ENCODE data around the gene DNPH1.

The DNPH1 gene

GRCh38 chr6:43243664-43244321, 14.5 kb upstream of the DNPH1 start:
- FAIRE-seq, result no peak

GRCh38 chr6:43242908-43243663, 13.8 kb upstream of the DNPH1 start, which contains the start of gene TTBK1:
Gene TTBK1, plus strand, starts transcription at chr6:43243481. Its CDS starts 3,180 bp downstream, at chr6:43246661.
- FAIRE-seq, result no peak

GRCh38 chr6:43241446-43241845, 12.2 kb upstream of the DNPH1 start:
- no peak for FAIRE-seq

DNA sequence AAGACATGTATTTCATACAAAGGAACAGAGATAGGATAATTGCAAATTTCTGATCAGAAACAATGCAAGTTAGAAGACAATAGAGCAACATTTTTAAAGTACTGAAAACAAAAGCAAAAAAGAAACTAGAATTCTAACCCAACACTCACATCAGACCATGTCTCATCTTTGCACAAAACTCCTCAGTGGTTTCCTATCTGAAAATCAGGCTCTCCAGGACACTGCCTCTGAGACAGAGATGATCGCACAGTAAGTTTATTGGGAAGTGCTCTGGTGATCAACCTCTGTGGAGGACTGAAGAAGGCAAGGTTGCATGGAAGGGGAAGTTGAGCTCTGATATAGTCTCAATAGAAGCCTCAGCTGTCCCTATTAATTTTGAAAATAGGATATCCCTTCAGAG, 11.7 kb upstream of the DNPH1 start:
- no peak for FAIRE-seq

DNA sequence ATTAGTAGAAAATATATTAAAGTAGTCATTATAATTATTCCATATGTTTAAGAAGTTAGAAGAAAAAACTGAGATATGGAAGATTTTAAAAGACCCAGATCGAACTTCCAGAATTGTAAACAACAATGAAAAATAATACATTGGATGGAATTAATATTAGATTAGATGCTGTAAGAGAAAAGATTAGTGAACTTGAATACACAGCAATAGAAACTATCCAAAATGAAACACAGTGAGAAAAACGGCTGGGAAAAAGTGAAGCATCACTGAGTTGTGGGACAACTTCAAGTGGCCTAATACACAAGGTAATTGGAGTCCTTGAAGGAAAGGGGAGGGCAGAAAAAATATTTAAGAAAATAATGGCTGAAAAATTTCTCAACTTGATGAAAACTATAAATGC, 9.8 kb upstream of the DNPH1 start:
- FAIRE-seq, result no peak

- no peak for FAIRE-seq
These were observed 6.6 kb upstream of the DNPH1 start for GRCh38 chr6:43235841-43236240.

GRCh38 chr6:43231735-43232450, 2.6 kb upstream of the DNPH1 start:
- FAIRE-seq, result no peak

GRCh38 chr6:43231053-43231452, 1.8 kb upstream of the DNPH1 start:
- FAIRE-seq, result no peak

- no peak for FAIRE-seq
These were observed 731 bp upstream of the DNPH1 start for GRCh38 chr6:43229803-43230620.

DNA sequence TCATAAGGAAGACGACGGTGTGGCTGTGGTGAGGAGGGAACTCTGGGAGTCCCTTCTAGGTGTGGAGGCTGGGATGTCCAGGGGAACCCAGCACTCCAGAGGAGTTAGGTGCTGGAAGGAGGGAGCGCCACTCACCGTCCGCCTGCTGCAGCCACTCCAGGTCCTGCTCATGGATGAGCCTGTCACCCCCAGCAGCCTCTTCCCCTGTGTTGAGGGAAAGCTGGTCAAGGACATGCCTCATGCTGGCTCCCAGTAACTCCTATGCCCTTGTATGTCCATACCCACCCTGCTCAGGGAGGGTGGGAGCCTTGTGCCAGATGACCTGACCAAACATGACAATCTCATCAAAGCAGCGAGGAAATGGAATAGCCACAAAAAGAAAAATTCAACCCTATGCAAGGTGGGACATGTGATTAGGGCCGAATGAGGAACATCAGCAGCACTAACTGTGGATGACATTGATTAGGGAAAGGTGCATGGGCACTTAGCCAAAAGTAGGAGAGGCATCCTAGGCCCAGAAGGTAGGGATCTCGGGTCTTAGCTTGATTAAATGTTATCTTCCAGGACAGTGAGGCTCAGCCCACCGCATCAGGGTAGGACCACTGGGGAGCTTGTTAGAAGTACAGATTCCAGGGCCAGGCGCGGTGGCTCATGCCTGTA, 3.0 kb downstream of the DNPH1 start:
- FAIRE-seq, result no peak

DNA sequence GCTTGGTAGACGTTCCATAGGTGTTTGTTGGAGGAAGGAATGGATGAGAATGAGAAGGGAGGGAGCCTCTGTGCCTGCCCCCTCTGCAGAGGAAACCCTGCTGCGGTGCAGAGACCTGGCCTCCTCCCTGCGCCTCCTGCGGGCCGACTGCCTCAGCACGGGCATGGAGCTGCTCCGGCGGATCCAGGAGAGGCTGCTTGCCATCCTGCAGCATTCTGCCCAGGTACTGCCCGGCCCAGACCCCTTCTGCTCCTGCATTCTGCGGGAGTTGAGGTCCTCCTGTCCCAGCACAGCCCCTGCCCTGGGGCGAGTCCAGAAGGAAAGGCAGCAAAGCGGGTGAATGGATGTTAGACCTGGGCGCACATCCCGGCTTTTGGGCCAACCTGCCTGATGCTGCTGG, 6.1 kb downstream of the DNPH1 start:
- FAIRE-seq, result no peak

- FAIRE-seq, result no peak
These were observed 6.7 kb downstream of the DNPH1 start for GRCh38 chr6:43222418-43223059.

GRCh38 chr6:43221046-43221972, 8.0 kb downstream of the DNPH1 start:
- FAIRE-seq, result no peak

DNA sequence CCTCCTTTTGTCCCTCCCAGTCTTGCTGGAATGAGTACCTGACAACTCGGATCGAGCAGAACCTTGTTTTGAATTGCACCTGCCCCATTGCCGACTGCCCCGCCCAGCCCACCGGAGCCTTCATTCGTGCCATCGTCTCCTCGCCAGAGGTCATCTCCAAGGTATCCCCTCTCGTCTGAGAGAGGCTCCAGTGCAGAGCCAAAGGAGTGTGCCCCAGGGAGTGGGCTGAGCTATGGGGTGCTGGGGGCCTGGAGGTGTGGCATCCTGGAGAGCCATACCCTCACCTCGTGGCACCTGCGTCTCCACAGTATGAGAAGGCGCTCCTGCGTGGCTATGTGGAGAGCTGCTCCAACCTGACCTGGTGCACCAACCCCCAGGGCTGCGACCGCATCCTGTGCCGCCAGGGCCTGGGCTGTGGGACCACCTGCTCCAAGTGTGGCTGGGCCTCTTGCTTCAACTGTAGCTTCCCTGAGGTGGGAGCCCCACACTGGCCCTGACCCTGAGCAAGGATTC, 8.8 kb downstream of the DNPH1 start:
- no peak for FAIRE-seq

GRCh38 chr6:43219814-43220213, 9.5 kb downstream of the DNPH1 start:
- no peak for FAIRE-seq

GRCh38 chr6:43219119-43219518, 10.2 kb downstream of the DNPH1 start:
- FAIRE-seq, result no peak

DNA sequence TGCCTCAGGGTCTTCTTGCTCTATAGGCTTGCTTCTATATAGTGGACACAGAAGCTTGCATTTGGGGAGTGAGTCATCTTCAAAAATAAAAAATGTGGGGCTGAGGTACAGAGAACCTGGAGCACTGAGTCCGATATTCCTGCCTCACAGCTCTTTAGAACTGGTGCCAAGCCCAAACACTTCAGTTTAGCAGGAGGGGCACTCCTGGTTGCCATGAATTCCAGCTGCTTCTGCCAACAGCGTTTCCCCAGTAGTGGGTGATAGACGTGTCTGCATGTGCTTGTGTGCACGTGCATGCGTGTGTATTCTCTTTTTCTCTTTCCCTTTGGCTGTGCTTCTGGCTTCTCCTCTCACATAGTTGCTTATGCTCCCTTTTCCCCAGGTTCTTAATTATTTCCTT, 11.9 kb downstream of the DNPH1 start:
- FAIRE-seq, result no peak

GRCh38 chr6:43216200-43216599, 13.1 kb downstream of the DNPH1 start:
- no peak for FAIRE-seq

DNA sequence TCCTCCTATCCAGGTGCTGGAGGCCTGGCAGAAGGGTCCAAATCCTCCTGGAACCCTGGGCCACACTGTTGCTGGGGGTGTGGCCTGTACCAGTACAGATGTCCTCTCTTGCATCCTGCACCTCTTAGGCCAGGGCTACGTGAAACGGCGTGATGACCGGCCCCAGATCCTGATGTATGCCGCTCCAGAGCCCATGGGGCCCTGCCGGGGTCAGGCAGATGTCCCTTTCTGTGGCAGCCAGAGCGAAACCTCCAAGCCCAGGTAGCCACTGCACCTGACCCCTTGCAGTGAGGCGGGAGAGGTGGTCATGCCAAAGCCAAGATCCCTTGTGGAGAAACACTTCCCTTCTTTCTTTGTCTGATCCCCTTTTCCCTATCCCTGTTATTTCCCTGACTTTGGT, 14.2 kb downstream of the DNPH1 start:
- no peak for FAIRE-seq

DNA sequence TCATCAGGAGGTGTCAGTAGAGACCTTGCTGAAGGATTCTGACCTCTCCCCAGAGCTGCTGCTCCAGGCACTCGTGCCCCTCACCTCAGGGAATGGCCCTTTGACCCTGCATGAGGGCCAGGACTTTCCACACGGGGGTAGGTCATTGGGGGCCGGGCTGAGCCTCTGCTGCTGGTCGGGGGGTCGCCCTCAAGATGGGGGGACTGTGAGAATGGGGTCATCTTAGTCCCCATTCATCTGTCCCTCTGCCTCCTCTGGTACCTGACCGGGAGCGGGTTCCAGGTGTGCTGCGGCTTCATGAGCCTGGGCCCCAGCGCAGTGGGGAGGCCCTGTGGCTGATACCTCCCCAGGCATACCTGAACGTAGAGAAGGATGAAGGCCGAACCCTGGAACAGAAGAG, 15.8 kb downstream of the DNPH1 start:
- FAIRE-seq, result no peak

GRCh38 chr6:43211955-43212354, 17.3 kb downstream of the DNPH1 start:
- no peak for FAIRE-seq

All from islet of Langerhans (tissue), 1 donor.